H1 (cell line): ENCODE measurements around the gene ADGRV1. TPM values are rescaled to one million over a fixed set of nuclear protein-coding genes. Genes with fewer than 3 reads are reported as not detected.

ENCODE experiments used
- CTCF ChIA-PET: fragments of 300-600 bp; sonication (Branson Sonifier 250); formaldehyde crosslinking; loops from one replicate; lab custom pipeline; 2021; ENCODE audit not compliant: partially characterized antibody; lab: Charles Lee
- POLR2A ChIA-PET: fragments of 300-600 bp; sonication (Branson Sonifier 250); formaldehyde crosslinking; loops from one replicate; lab custom pipeline; 2021; ENCODE audit warnings: inconsistent platforms; ENCODE audit not compliant: partially characterized antibody; lab: Charles Lee
- DNase-seq, 2 experiments: peaks; one replicate each; pipeline versions ENCODE4 v3.0.0 to v3.0.0-alpha.2; 2010 to 2022; ENCODE audit warnings: low spot score in 2 of 2, low read depth in 1 of 2, mixed read lengths in 1 of 2
- FAIRE-seq: peaks from 2 replicates; lab custom pipeline; 2011; peaks lifted over from hg19 to GRCh38; lab: Jason Lieb, UNC
- H2AFZ ChIP-seq: 2 replicates; pipeline ENCODE4 v1.8.1; 2012; ENCODE audit warnings: low read length, inconsistent platforms
- H2AK5ac ChIP-seq: 2 replicates; pipeline ENCODE4 v1.6.1; 2013; ENCODE audit warnings: low read depth, low read length
- H2BK120ac ChIP-seq: replicated peaks from 2 replicates; pipeline ENCODE3; 2013; ENCODE audit warnings: low read depth, low read length, inconsistent platforms
- H2BK12ac ChIP-seq: 2 replicates; pipeline ENCODE4 v1.6.1; 2013; ENCODE audit warnings: low read depth, low read length
- H2BK15ac ChIP-seq: 2 replicates; pipeline ENCODE4 v1.6.1; 2013; ENCODE audit warnings: low read length
- H2BK20ac ChIP-seq: 2 replicates; pipeline ENCODE4 v1.6.1; 2013; ENCODE audit warnings: low read length
- H2BK5ac ChIP-seq: 2 replicates; pipeline ENCODE4 v1.6.1; 2013; ENCODE audit warnings: low read depth, low read length
- H3K14ac ChIP-seq: 2 replicates; pipeline ENCODE4 v1.6.1; 2013; ENCODE audit warnings: inconsistent platforms; ENCODE audit not compliant: insufficient read length
- H3K18ac ChIP-seq: 2 replicates; pipeline ENCODE4 v1.6.1; 2013; ENCODE audit warnings: low read length; ENCODE audit errors: extremely low read depth
- H3K23ac ChIP-seq: 2 replicates; pipeline ENCODE4 v1.6.1; 2013; ENCODE audit warnings: inconsistent platforms; ENCODE audit not compliant: insufficient read length
- H3K23me2 ChIP-seq: 2 replicates; pipeline ENCODE4 v1.6.1; 2013; ENCODE audit warnings: low read depth, low read length
- H3K27ac ChIP-seq: 2 replicates; pipeline ENCODE4 v1.6.1; 2011; ENCODE audit warnings: low read depth, low read length, inconsistent platforms
- H3K27me3 ChIP-seq, 4 experiments: replicated peaks in 1 of 4; 1 replicate in 1 of 4; 2 replicates in 3 of 4; pipeline versions ENCODE4 v1.6.1 to v1.8.1; 2011 to 2013; ENCODE audit warnings: low read length in 3 of 4, mild to moderate bottlenecking in 3 of 4, inconsistent platforms in 2 of 4, mixed read lengths in 2 of 4, moderate library complexity in 1 of 4; ENCODE audit not compliant: control insufficient read depth in 3 of 4, insufficient read depth in 3 of 4; ENCODE audit errors: extremely low read depth in 1 of 4
- H3K36me3 ChIP-seq, 4 experiments: 2 replicates each; pipeline versions ENCODE4 v1.6.1 to v1.8.1; 2011 to 2013; ENCODE audit warnings: mild to moderate bottlenecking in 4 of 4, low read length in 3 of 4, moderate library complexity in 2 of 4, control low read depth in 1 of 4, inconsistent platforms in 1 of 4; ENCODE audit not compliant: insufficient read depth in 4 of 4, control insufficient read depth in 2 of 4
- H3K4ac ChIP-seq: replicated peaks from 2 replicates; pipeline ENCODE3; 2013; ENCODE audit warnings: low read length, low read depth, mixed read lengths, inconsistent platforms; ENCODE audit not compliant: insufficient read length
- H3K4me1 ChIP-seq, 4 experiments: replicated peaks in 1 of 4; 1 replicate in 1 of 4; 2 replicates in 3 of 4; pipeline versions ENCODE4 v1.6.1 to v1.8.1; 2011 to 2013; ENCODE audit warnings: low read length in 3 of 4, inconsistent platforms in 2 of 4, mixed read lengths in 1 of 4; ENCODE audit not compliant: insufficient read depth in 4 of 4, control insufficient read depth in 3 of 4
- H3K4me2 ChIP-seq, 2 experiments: 2 replicates each; pipeline versions ENCODE4 v1.6.1 to v1.8.1; 2011 to 2013; ENCODE audit warnings: low read depth in 2 of 2, low read length in 2 of 2, control low read depth in 1 of 2, inconsistent platforms in 1 of 2, mild to moderate bottlenecking in 1 of 2; ENCODE audit not compliant: insufficient read depth in 1 of 2
- H3K4me3 ChIP-seq, 4 experiments: fragments of 200-600, 300-600 bp in 1 of 4; sonication (generic), shearing (Covaris generic), sonication (Bioruptor Twin) in 1 of 4; 2 replicates each; pipeline versions ENCODE4 v1.5.1 to v1.8.1; 2011 to 2016; ENCODE audit warnings: low read length in 4 of 4, low read depth in 3 of 4, control low read depth in 2 of 4, inconsistent platforms in 2 of 4, mild to moderate bottlenecking in 2 of 4, mixed read lengths in 1 of 4, moderate library complexity in 1 of 4; ENCODE audit not compliant: insufficient read depth in 2 of 4; ENCODE audit errors: extremely low read depth in 1 of 4
- H3K56ac ChIP-seq: replicated peaks from 2 replicates; pipeline ENCODE3; 2013; ENCODE audit warnings: low read depth, mild to moderate bottlenecking, mixed read lengths, low read length, inconsistent platforms; ENCODE audit not compliant: insufficient read length
- H3K79me1 ChIP-seq: 2 replicates; pipeline ENCODE4 v1.6.1; 2013; ENCODE audit warnings: low read depth, low read length, control low read depth
- H3K79me2 ChIP-seq, 2 experiments: 2 replicates each; pipeline versions ENCODE4 v1.6.1 to v1.8.1; 2012 to 2013; ENCODE audit warnings: low read length in 2 of 2, mild to moderate bottlenecking in 2 of 2, inconsistent platforms in 1 of 2; ENCODE audit not compliant: insufficient read depth in 2 of 2, control insufficient read depth in 1 of 2
- H3K9ac ChIP-seq, 4 experiments: replicated peaks in 1 of 4; 1 replicate in 1 of 4; 2 replicates in 3 of 4; pipeline versions ENCODE4 v1.6.1 to v1.8.1; 2011 to 2013; ENCODE audit warnings: low read depth in 3 of 4, low read length in 3 of 4, control low read depth in 2 of 4, mild to moderate bottlenecking in 2 of 4, moderate library complexity in 2 of 4, inconsistent platforms in 1 of 4; ENCODE audit errors: extremely low read depth in 1 of 4
- H3K9me3 ChIP-seq, 2 experiments: 2 replicates each; pipeline versions ENCODE4 v1.6.1 to v1.8.1; 2012 to 2013; ENCODE audit warnings: mild to moderate bottlenecking in 2 of 2, moderate library complexity in 2 of 2, control low read depth in 1 of 2, inconsistent platforms in 1 of 2, low read depth in 1 of 2, low read length in 1 of 2, mixed read lengths in 1 of 2; ENCODE audit not compliant: insufficient read depth in 2 of 2
- H4K20me1 ChIP-seq, 2 experiments: replicated peaks in 1 of 2; 2 replicates each; pipeline versions ENCODE3 to v1.8.1; 2011 to 2013; ENCODE audit warnings: inconsistent platforms in 2 of 2, low read length in 2 of 2, mild to moderate bottlenecking in 1 of 2; ENCODE audit not compliant: insufficient read depth in 2 of 2, control insufficient read depth in 1 of 2
- H4K5ac ChIP-seq: 2 replicates; pipeline ENCODE4 v1.6.1; 2013; ENCODE audit warnings: low read length, low read depth, mixed read lengths, inconsistent platforms; ENCODE audit not compliant: insufficient read length
- H4K8ac ChIP-seq: 2 replicates; pipeline ENCODE4 v1.8.0; 2013; ENCODE audit warnings: mild to moderate bottlenecking, moderate library complexity, low read length, inconsistent platforms; ENCODE audit not compliant: insufficient read depth; ENCODE audit errors: extremely low read depth
- H4K91ac ChIP-seq: replicated peaks from 2 replicates; pipeline ENCODE3; 2013; ENCODE audit warnings: low read length, mixed read lengths, inconsistent platforms; ENCODE audit not compliant: insufficient read length
- BACH1 ChIP-seq: IDR thresholded peaks from 2 replicates; pipeline ENCODE4 v1.6.1; 2012; ENCODE audit warnings: low read length, improper control_type of control experiment
- BRCA1 ChIP-seq: IDR thresholded peaks from 2 replicates; pipeline ENCODE4 v1.6.1; 2012; ENCODE audit warnings: low read depth, low read length, improper control_type of control experiment
- EGR1 ChIP-seq: IDR thresholded peaks from 2 replicates; pipeline ENCODE4 v1.6.1; 2011; ENCODE audit warnings: low read depth, low read length, borderline replicate concordance
- EZH2 ChIP-seq: fragments of 200-600 bp; sonication (generic); IDR thresholded peaks from 2 replicates; pipeline ENCODE4 v1.7.1; 2012; ENCODE audit warnings: low read depth, mild to moderate bottlenecking, moderate library complexity, low read length, inconsistent platforms; ENCODE audit not compliant: severe bottlenecking
- FOSL1 ChIP-seq: IDR thresholded peaks from 2 replicates; pipeline ENCODE4 v1.6.1; 2011; ENCODE audit warnings: mild to moderate bottlenecking, low read depth, low read length, moderate library complexity; ENCODE audit not compliant: insufficient read depth
- GABPA ChIP-seq: IDR thresholded peaks from 2 replicates; pipeline ENCODE4 v1.6.1; 2011; ENCODE audit warnings: mild to moderate bottlenecking, low read length, moderate library complexity, borderline replicate concordance; ENCODE audit not compliant: insufficient read depth
- KDM1A ChIP-seq: fragments of 200-600, 300-600 bp; sonication (generic); IDR thresholded peaks from 2 replicates; pipeline ENCODE4 v1.7.1; 2016; ENCODE audit warnings: mild to moderate bottlenecking, low read length, borderline replicate concordance
- KDM4A ChIP-seq: IDR thresholded peaks from one replicate; pipeline ENCODE4 v1.7.1; 2012; ENCODE audit warnings: low read depth, mild to moderate bottlenecking, moderate library complexity, low read length, inconsistent platforms; ENCODE audit not compliant: severe bottlenecking
- NRF1 ChIP-seq: IDR thresholded peaks from 2 replicates; pipeline ENCODE4 v1.6.1; 2011; ENCODE audit warnings: mild to moderate bottlenecking, low read depth, low read length, improper control_type of control experiment
- RNF2 ChIP-seq: fragments of 200-900, 300-1000 bp; sonication (generic); IDR thresholded peaks from 2 replicates; pipeline ENCODE4 v1.7.1; 2016; ENCODE audit warnings: borderline replicate concordance, low read depth, mild to moderate bottlenecking, antibody characterized with exemption, low read length; ENCODE audit not compliant: poor library complexity, severe bottlenecking; ENCODE audit errors: missing control alignments
- SIRT6 ChIP-seq: IDR thresholded peaks from one replicate; pipeline ENCODE4 v1.7.1; 2012; ENCODE audit warnings: low read length, inconsistent platforms
- SP2 ChIP-seq: IDR thresholded peaks from 2 replicates; pipeline ENCODE4 v1.6.1; 2012; ENCODE audit warnings: mild to moderate bottlenecking, low read length, inconsistent platforms
- SRF ChIP-seq: IDR thresholded peaks from 2 replicates; pipeline ENCODE4 v1.6.1; 2011; ENCODE audit warnings: mild to moderate bottlenecking, low read depth, low read length, moderate library complexity
- polyA plus RNA-seq, 7 experiments: library from polyadenylated mRNA; depleted of rRNA in 3 of 7; stranded (reverse) in 5 of 7; unstranded in 2 of 7; fragments of >200 nt in 5 of 7; fragments of 200-250 nt in 2 of 7; gene quantifications; 1 replicate in 5 of 7; 2 replicates in 1 of 7; 4 replicates in 1 of 7; pipeline versions ENCODE4 v1.2.1 to v1.2.3, GENCODE V29; 2011 to 2013; ENCODE audit warnings: missing spikeins in 2 of 7, mixed read lengths in 2 of 7
- total RNA-seq: library from RNA; stranded (reverse); fragmentation: NEBNext Ultra II Directional; extraction: Animal tissue kit (Norgen Biotek cat#: 25700); gene quantifications from 2 replicates; pipeline ENCODE4 v1.2.1, GENCODE V29; 2021

The ADGRV1 gene
- total and polyA plus RNA-seq, 2 of the 8 experiments (the other 6 are each of a cell fraction or from before 2014, with no cell fraction given) = 53.1 to 62.2 TPM

DNA sequence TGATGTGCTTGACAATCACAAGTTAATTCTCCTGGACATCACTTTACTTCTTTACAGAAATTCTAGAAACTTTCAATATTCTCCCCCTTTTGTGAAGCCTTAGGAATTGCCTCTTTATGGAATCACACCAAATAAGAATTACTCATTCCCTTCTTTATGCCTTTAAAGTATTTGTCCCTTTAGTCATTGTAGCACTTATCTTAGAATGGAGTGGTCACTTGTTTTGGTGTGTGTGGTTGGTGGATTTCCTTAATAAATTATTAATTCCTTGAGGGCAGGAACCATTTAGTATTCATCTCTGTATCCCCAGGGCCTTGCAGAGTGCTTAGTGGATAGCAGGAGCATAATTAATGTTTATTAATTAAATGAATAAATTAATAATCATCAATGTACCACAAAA, 517.5 kb downstream of the ADGRV1 start:
- Histone ChIP-seq H4K91ac (no peak overlapping the region), H2AK5ac (no peak overlapping the region), H3K23me2 (no peaks in the 10 kb centered on the region), H3K79me1 (no peaks in the 10 kb centered on the region), H4K20me1 (no peaks in the 10 kb centered on the region), H4K5ac (no peak overlapping the region), H2BK20ac (no peak overlapping the region), H3K4me1 (no peaks in the 10 kb centered on the region), H3K23ac (no peak overlapping the region), H2AFZ (no peak overlapping the region), H3K27ac (no peak overlapping the region), H3K79me2 (no peaks in the 10 kb centered on the region), H3K9ac (no peak overlapping the region), H3K18ac (no peak overlapping the region), H2BK5ac (no peak overlapping the region), H3K4ac (no peak overlapping the region), H2BK12ac (no peak overlapping the region), H3K14ac (no peak overlapping the region), H4K8ac (no peak overlapping the region), H3K4me3 (no peak overlapping the region), H2BK15ac (no peak overlapping the region), H3K27me3 (no peaks in the 10 kb centered on the region), H3K36me3 (peaks cover 0 to 9% (median 0%) of the 10 kb centered on the region in 4 experiments; a peak in 3 of 8 replicates), H3K56ac (no peak overlapping the region), H2BK120ac (no peak overlapping the region), H3K4me2 (no peak overlapping the region), H3K9me3 (no peaks in the 10 kb centered on the region)
- POLR2A ChIA-PET = no interaction called here
- DNase-seq = no peak
- FAIRE-seq = no peak
- no peak for TF ChIP-seq EGR1
- no peak for TF ChIP-seq GABPA
- TF ChIP-seq SIRT6 = no peak
- TF ChIP-seq RNF2 = no peak
- no peak for TF ChIP-seq EZH2
- TF ChIP-seq NRF1 = no peak
- TF ChIP-seq BRCA1 = no peak
- no peak for TF ChIP-seq SRF
- TF ChIP-seq KDM4A = no peak
- TF ChIP-seq FOSL1 = no peak
- TF ChIP-seq BACH1 = no peak
- TF ChIP-seq KDM1A = no peak
- no peak for TF ChIP-seq SP2
- CTCF ChIA-PET = no interaction called here
